GM18502 (cell line): ENCODE data around the gene AMZ1.
"Not testable (repeated sequence)": the region's sequence is repeated elsewhere in the genome, so short reads cannot be mapped to it uniquely, and the experiment has no call there.

Experiments used
- ATAC-seq: cut with Tn5 transposase; IDR thresholded peaks from one replicate; pipeline ENCODE4 v1.9.1; 2021; ENCODE audit warnings: mild to moderate bottlenecking; ENCODE audit not compliant: unreplicated experiment, poor library complexity

The AMZ1 gene

DNA sequence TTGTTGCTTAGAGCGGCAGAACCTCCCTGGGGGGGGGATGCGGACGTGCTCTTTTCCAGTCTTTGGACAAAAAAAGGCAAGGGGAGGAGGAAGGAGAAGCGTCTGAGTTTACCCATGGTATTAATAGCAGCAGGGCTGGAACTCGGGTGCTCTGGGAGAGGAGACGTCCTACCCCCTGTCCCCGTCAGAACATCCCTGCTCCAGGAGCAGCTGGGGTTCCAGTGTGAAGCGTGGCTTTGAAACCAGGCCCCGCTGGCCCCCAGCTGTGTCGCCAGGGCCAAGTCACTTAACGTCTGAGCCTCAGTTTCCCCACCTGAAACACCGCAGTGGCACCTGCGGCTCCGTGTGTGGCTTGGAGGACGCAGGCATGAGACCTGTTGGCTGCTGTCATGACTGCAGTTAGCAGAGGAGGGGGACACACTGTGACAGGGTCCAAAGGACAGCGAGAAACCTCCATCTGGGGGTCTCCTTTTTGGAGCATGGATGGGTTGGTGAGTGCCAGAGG is 1.4 kb downstream of the AMZ1 start:
- no peak for ATAC-seq

GRCh38 chr7:2689951-2690705 is 2.1 kb downstream of the AMZ1 start:
- no peak for ATAC-seq

- ATAC-seq, result no peak
Measured at GRCh38 chr7:2691011-2691707, 3.2 kb downstream of the AMZ1 start.

DNA sequence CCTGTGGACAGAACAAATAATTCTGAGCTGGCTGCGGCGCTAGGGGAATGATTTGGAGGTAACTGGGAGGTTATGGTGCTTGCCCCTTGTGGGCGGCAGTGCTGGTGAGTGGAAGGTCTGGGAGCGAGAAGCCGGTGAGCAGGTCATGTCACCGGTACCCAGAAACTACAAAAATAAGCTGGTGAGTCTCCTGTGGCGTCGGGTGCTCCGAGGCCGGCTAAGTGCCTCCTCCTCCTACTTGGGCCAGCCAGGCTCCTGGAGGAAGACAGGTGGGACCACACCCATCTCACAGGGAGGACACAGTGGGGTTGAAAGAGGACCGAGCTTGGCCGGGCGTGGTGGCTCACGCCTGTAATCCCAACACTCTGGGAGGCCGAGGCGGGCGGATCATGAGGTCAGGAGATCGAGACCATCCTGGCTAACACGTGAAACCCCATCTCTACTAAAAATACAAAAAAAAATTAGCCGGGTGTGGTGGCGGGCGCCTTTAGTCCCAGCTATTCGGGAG is 4.0 kb downstream of the AMZ1 start:
- ATAC-seq, result not testable (repeated sequence)

DNA sequence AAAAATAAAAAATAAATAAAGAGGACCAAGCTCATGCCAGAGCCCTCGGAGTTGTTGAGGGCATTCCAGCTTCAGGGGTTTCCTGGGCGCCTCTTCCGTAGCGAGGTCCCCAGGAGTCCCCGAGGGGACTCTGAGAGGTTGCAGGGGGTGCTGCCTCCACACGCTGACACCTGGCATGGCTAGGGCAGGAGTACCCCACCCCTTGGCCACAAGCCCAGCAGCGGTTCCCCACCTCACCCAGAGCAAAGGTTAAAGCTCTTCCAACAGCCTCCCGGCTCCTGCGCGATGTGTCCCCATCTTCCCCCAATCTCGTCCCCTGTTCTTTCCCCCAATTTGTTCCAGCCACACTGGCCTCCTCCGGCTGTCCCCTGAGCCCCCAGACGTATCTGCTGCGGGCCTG is 4.5 kb downstream of the AMZ1 start:
- ATAC-seq, result no peak

GRCh38 chr7:2693420-2694121 is 5.6 kb downstream of the AMZ1 start:
- ATAC-seq, result not testable (repeated sequence)

DNA sequence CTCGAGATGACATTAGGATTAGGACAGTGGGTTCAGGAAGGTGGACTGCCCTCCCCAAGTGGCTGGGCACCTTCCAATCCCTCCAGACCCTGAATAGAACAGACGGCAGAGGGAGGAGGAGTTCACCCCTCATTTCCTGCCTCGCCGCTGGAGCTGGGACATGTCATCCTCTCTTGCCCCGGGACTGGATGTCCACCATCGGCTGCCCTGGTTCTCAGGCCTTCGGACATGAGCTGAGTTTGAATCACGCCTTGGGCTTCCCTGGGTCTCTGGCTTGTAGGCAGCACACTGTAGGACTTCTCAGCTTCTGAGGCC is 6.1 kb downstream of the AMZ1 start:
- not testable (repeated sequence) for ATAC-seq

- ATAC-seq, result peak; percentile 96
Measured at GRCh38 chr7:2698581-2699288, 10.7 kb downstream of the AMZ1 start.

GRCh38 chr7:2699289-2699620 is 11.3 kb downstream of the AMZ1 start:
- no peak for ATAC-seq

GRCh38 chr7:2700141-2700850 is 12.3 kb downstream of the AMZ1 start:
- no peak for ATAC-seq

DNA sequence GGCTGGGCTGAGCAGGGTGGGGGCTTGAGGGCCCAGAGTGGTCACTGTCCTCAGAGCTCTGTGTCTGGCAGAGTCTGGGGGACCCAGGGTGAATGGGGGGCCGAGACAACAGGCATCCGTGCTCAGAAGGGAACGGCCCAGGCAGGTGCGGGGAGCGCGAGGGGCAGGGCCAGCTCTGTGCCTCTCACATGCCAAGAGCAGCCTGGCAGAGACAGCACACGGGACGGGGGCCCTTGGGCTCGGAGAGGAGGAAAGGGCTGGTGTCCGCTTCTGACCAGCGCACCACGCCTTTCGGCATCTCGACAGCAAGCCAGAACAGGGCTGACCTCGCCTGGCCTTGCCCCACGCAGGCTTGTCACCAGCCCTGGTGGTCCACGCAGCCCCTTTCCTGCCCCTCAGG is 13.4 kb downstream of the AMZ1 start:
- ATAC-seq, result no peak

DNA sequence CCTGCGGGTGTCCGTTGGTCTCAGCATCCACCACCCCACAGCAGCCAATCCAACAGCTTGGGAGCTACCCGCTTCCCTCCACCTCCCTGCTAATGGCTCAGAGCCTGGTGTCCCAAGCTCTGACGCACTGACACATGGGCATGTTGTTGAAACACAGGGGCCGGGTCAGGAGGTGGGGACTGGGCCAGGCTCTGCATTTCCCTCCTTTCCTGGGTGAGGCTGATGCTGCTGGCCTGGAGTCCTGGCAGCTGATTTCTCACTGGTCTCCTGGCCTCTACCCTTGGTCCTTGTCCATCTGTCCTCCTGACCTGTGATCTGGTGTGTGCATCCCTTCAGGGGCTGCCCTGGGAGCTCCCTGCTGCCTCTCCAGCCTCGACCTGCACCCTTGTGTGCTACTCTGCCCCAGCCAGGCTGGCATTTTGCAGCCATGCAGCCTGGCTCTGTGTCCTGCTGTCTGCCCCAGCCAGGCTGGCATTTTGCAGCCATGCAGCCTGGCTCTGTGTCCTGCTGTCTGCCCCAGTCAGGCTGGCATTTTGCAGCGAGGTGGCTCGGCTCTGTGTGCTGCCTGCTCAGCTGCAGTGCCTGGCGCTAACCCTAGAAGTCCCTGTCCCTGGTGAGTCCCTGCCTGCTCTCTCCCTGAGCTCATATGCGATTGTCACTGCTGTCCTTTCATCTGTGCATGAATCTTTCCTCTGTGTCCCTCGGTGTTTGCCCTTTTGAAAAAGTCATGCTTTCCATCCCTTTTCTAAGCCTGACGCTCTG is 14.0 kb downstream of the AMZ1 start:
- ATAC-seq, result no peak

GRCh38 chr7:2702594-2702957 is 14.6 kb downstream of the AMZ1 start:
- no peak for ATAC-seq

GRCh38 chr7:2705371-2706096 is 17.5 kb downstream of the AMZ1 start:
- no peak for ATAC-seq

DNA sequence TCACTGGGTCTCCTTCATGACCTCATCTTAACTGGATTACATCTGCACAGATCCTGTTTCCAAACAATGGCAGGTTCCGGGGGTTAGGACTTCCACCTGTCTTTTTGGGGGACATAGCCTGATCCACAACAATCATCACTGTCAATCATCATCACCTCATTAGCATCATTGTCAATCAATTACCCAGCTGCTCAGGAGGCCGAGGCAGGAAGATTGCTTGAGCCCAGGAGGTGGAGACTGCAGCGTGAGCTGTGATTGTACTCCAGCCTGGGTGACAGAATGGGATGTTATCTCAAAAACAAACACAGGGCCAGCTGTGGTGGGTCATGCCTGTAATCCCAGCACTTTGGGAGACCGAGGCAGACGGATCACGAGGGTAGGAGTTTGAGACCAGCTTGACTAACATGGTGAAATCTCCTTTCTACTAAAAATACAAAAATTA is 18.7 kb downstream of the AMZ1 start:
- no peak for ATAC-seq

DNA sequence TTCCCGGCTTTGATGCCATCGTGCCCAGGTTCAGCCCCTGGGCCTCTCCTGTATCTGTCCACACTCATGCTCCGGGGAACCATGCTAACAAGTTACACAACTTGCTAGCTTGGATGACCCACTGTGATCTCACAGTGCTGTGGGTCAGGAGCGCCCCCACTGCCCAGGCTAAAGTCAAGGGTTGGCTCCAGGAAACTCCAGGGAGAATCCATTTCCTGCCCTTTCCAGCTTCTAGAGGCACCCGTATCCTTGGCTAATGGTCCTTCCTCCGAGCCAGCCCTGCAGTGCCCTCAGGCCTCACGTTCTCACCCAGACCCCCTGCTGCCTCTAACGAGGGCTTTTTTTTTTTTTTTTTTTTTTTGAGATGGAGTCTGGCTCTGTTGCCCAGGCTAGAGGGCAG is 19.5 kb downstream of the AMZ1 start:
- no peak for ATAC-seq

GRCh38 chr7:2708041-2708440 is 20.0 kb downstream of the AMZ1 start:
- ATAC-seq, result no peak

DNA sequence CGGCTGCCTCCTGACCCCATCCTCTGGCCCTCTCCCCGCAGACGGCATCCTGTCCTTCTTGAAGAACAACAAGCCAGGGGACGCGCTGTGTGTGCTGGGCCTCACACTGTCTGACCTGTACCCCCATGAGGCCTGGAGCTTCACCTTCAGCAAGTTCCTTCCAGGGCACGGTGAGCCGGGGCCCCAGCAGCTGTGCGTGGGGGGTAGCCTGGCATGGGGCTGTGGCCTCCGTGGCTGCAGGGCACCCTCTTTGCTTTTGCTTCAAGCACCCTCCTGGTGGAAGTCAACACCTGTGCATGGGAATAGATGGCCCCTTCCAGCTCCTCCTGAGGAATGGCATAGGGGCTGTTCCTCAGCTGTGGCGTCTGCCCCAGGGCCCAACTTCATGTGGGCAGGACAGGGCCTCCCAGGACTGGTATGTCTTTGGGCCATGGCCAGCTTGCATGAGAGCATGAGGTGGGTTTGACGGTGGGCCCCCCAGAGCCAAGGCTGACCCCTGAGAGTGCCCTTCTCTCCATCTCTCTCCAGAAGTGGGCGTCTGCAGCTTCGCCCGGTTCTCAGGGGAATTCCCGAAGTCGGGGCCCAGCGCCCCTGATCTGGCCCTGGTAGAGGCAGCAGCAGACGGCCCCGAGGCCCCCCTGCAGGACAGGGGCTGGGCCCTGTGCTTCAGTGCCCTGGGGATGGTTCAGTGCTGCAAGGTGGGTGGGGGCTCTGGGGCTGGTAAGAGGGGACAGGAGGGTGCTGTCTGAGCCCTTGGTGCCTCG is 20.7 kb downstream of the AMZ1 start:
- no peak for ATAC-seq
